Cardiac fibroblast (primary cell): ENCODE measurements around the gene ESPN.
"Not testable (repeated sequence)": the region's sequence is repeated elsewhere in the genome, so short reads cannot be mapped to it uniquely, and the experiment has no call there.

Source experiments
- DNase-seq, 2 donors: peaks; one replicate each; pipeline versions ENCODE4 v3.0.0 to v3.0.0-alpha.2; 2010; ENCODE audit warnings: low read depth in 2 of 2
- H3K4me3 ChIP-seq, 2 donors: replicated peaks in 1 of 2; 1 replicate in 1 of 2; 2 replicates in 1 of 2; pipeline ENCODE4 v1.5.1; 2011; ENCODE audit warnings: low read depth in 2 of 2, low read length in 2 of 2, mild to moderate bottlenecking in 2 of 2, moderate library complexity in 1 of 2
- TF ChIP-seq, protein P1 (sequence below): IDR thresholded peaks from one replicate; pipeline ENCODE4 v1.5.1; 2011; ENCODE audit warnings: low read depth, mild to moderate bottlenecking, low read length, inconsistent platforms

The ESPN gene

DNA sequence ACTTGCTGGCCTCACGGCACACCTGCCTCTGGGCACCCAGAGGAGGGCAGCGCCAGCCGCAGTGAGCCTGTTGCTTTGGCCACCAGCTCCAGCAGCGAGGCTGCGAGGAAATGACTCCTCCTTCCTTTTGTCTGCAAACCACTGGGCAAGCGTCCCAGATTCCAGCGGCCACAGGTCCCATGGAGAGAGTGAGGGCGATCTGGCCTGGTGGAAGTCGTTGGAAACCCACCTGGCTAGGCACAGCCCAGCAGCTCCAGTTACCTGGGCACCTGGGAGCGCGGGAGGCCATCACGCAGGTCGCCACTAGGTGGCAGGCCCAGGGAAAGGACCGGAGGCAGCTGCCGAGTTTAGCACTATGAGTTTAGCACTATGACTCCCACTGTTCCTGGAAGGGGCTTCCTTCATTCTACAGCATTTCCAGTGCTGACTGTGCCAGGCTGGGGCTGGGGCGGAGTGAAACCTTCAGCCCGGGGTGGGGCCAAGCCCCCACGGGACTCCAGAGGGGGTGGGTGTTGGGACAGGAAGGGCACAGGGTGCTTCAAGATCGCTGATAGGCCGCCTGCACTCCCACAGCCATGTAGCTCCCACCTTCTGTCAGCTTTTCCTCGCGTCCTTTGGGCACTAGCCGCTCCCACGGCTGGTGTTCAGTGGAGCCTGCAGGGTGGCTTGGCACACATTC, 1.1 kb upstream of the ESPN start:
- TF ChIP-seq, protein P1, sequence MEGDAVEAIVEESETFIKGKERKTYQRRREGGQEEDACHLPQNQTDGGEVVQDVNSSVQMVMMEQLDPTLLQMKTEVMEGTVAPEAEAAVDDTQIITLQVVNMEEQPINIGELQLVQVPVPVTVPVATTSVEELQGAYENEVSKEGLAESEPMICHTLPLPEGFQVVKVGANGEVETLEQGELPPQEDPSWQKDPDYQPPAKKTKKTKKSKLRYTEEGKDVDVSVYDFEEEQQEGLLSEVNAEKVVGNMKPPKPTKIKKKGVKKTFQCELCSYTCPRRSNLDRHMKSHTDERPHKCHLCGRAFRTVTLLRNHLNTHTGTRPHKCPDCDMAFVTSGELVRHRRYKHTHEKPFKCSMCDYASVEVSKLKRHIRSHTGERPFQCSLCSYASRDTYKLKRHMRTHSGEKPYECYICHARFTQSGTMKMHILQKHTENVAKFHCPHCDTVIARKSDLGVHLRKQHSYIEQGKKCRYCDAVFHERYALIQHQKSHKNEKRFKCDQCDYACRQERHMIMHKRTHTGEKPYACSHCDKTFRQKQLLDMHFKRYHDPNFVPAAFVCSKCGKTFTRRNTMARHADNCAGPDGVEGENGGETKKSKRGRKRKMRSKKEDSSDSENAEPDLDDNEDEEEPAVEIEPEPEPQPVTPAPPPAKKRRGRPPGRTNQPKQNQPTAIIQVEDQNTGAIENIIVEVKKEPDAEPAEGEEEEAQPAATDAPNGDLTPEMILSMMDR: peak; percentile 54
- DNase-seq: peak; percentile 63 to 76
- no peak overlapping the region for H3K4me3 ChIP-seq

DNA sequence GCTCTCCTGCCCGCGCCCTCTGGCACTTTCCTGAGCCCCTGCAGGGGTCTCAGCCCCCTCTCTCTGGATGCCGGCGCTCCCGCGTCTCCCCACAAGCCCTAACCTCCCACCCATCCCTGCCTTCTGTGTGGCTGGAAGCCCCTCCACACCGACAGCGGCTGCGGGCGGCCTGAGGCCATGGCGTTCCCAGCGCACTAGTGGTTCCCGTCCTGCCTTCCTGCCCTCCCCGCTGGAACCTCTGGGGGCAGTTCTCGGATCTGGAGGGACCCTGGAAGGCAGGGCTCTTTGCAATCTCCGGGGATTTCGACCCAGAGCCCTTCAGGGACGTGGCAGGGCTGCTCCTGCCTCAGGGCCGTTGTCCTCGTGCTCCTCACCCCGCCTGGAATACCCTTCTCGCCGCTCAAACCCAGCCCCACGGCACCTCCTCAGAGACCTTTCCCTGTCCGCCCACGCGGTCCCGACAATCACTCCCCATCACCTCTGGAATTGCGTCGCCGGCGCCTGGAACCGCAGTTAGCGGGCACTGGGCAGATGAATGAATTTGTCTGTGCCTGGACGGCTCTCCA, 493 bp upstream of the ESPN start:
- H3K4me3 ChIP-seq: no peak overlapping the region
- DNase-seq: no peak
- TF ChIP-seq, protein P1: no peak

DNA sequence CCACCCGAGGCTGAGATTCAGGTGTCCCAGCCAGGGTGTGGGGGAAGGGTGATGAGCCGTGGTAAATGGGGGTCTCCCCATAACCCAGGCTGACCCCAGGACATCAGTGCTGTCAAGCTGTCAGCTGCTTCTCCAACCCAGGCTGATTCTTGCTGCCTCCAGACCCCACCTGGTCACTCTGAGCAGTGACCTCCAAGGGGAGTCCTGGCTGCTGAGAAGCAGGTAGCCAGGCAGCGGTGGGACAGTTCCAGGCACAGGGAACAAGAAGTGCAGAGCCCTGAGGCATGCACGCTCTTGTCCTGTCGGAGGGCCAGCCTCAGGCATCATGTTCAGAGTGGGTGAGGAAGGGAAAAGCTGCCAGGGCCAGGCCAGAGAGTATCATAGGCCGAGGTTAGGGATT, 1.1 kb downstream of the ESPN start:
- no peak for DNase-seq
- TF ChIP-seq, protein P1: no peak

DNA sequence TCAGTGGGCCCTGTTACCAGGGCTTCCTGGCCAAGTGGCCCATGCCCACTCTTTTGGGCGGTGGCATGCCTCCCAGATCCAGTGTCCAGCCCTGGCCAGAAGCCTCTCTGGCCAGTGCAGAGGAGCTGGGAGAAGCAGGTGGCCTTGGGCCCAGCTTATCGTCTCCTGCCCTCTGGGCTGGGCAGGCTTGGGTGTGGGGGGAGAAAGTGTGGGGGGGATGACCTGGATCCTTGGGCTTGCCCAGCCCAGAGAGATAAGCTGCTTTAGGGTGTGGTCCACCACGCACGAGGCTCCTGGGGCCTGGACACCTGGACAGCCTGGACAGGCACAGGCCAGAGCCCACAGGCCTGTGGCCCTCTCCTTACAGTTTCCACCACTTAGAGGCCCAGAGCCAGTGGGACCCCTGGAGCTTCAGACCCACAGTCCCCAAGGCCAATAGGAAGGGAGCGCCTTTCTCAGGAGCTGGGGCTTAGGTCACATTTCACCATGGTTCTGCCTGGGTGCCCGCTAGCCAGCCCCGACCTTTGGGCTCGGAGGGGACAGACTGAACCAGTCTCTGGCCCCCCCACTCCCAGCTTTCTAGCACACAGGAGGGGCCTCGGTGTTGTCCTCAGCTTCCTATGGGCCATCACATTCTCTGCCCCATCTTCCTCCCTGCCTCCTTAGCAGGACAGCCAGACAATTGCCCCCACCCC, 1.8 kb downstream of the ESPN start:
- DNase-seq: no peak
- H3K4me3 ChIP-seq: no peak overlapping the region
- TF ChIP-seq, protein P1: no peak

More for the DNA sequence above, 1.1 kb downstream of the ESPN start:
- H3K4me3 ChIP-seq: no peak overlapping the region

DNA sequence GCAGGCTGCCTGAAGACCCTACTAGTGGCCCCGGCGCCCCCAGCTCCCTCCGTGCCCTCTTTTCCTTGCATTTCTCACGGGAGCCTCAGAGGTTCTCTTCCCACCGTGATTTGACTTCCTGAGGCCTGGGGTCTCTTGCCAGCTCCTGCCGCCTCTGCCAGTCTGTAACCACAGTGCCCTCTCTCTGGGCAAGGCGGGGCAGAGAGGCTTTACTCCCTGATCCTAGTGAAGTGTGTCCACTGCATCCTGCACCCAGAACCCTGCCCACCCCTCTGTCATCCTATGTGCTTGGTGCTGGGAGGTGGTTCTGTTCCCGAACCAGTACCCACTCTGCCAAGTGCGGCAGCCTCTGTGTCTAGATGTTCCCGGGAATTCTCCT, 2.4 kb downstream of the ESPN start:
- TF ChIP-seq, protein P1: no peak
- no peak overlapping the region for H3K4me3 ChIP-seq
- DNase-seq: no peak

DNA sequence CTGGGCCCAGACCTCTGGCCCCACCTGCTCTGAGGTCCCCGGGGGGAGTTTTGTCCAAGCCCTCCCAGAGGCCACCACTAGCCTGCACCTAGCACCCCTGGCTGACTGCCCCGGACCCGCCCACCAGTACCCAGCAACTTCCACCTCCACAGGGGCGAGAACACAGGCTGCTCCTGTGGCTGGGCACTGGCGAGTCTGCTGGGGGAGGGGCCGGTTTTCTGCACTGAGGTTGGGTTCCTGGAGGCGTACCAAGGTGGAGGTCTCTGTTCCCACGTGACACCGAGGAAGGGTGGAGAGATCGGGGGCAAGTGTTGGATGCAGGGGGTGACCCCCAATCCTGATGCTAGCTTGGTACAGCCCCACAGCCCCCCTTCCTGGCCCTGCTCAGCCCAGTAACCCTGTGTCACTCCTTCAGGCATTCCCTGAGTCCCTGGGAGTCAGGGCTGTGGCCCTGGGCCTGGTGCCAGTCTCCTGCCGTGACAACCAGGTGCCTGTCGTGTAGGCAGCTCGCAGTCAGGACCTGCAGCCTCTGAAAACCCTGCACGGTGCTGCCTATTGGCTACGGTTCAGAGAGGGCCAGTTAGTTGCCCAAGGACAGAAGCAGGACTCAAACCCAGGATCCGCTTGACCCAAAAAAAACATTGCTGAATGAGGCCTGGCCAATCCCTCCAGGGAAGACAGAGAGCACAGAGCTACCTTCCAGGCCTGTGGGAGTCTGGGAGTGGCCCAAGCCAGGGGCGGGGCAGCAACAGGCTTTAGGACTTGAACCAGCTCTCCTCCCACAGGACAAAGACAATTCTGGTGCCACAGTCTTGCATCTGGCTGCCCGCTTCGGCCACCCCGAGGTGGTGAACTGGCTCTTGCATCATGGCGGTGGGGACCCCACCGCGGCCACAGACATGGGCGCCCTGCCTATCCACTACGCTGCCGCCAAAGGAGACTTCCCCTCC, 3.1 kb downstream of the ESPN start:
- no peak overlapping the region for H3K4me3 ChIP-seq
- no peak for DNase-seq
- TF ChIP-seq, protein P1: no peak

DNA sequence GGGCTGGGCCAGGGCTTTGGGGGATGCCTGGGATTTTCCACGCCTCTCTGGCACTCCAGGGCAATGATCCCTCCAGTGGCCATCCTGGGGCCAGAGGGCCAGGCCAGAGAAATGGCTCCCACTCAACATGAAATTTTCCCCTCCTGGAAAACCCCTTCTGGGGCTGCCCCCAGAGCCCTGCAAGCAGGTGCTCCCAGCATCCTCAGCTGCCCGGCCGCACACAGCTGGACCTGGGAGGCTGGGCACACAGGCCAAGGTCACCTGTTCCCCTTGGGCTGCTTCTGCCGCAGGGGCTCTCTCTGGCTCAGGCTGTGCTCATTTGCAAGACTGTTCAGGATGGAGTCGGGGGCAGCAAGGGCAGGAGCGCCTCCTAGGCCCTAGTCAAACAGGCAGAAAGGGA, 3.9 kb downstream of the ESPN start:
- not testable (repeated sequence) for DNase-seq, H3K4me3 ChIP-seq

DNA sequence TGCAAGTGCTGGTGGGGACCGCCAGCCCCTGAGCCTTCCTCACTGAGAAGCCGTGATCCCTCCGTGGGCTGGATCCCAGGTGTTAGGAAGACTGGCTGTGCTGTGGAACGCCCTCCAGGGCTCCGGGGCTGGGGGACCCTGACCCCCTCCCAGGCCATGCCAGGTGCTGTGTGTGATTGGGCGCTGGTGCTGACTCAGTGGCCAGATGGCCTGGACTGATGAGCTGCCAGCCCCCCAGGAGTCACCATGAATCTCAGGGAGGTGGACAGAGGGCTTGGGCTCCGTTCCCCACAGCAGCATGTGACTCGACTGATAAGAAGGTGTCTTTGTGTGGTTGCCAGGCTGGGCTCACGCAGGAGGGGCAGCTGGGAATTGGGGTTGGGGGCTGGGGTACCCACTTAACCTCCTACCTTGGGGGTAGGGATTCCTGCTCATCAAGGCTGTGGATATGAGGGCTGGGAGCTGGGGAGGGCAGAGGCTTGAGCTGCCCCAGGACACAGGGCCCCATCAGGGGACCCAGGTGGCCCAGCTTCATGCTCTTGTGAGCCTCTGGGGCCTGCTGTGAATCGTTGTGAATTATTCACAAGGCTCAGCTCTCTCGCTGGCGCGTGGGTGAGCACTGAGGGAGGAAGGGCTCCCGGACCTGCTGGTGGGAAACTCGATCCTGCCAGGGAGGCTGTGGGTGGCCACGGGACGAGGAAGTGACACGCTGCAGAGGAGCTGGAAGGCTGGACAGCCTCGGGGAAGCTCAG, 5.3 kb downstream of the ESPN start:
- DNase-seq, H3K4me3 ChIP-seq: not testable (repeated sequence)
